Measurements from ENCODE around the gene NID2.

NID2 gene

GRCh38 chr14:52061890-52062289, 7.0 kb downstream of the NID2 start:
- TF ChIP-seq CEBPB (IDR thresholded peaks at IDR 0.05) (no peak), TAF1 (IDR thresholded peaks at IDR 0.05; ENCODE audit: low read depth) (no peak), RAD21 (IDR thresholded peaks at IDR 0.05; ENCODE audit: low read depth) (no peak), FOXM1 (IDR thresholded peaks at IDR 0.05; ENCODE audit: borderline replicate concordance, low read depth) (no peak)

DNA sequence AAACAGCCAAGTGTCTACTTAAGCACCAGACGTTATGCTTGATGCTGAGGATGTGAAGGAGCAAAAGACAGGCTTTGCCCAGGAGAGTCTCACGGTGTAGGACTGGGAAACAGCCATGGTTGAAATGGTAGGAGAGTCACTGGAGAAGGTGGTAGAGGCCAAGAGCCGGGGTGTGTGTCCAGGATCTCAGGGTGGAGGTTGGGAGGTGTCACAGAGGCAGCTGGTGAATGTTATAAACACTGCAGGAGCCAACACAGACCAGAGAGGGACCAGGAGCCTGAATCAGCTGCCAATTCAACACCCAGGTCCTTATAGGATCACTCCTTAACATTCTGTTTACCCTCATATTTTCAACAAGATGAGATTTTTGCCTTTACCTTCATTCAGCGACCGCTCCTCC, 7.5 kb downstream of the NID2 start:
- TF ChIP-seq, protein P1, sequence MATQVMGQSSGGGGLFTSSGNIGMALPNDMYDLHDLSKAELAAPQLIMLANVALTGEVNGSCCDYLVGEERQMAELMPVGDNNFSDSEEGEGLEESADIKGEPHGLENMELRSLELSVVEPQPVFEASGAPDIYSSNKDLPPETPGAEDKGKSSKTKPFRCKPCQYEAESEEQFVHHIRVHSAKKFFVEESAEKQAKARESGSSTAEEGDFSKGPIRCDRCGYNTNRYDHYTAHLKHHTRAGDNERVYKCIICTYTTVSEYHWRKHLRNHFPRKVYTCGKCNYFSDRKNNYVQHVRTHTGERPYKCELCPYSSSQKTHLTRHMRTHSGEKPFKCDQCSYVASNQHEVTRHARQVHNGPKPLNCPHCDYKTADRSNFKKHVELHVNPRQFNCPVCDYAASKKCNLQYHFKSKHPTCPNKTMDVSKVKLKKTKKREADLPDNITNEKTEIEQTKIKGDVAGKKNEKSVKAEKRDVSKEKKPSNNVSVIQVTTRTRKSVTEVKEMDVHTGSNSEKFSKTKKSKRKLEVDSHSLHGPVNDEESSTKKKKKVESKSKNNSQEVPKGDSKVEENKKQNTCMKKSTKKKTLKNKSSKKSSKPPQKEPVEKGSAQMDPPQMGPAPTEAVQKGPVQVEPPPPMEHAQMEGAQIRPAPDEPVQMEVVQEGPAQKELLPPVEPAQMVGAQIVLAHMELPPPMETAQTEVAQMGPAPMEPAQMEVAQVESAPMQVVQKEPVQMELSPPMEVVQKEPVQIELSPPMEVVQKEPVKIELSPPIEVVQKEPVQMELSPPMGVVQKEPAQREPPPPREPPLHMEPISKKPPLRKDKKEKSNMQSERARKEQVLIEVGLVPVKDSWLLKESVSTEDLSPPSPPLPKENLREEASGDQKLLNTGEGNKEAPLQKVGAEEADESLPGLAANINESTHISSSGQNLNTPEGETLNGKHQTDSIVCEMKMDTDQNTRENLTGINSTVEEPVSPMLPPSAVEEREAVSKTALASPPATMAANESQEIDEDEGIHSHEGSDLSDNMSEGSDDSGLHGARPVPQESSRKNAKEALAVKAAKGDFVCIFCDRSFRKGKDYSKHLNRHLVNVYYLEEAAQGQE (IDR thresholded peaks at IDR 0.05; ENCODE audit: low read depth) = no peak

DNA sequence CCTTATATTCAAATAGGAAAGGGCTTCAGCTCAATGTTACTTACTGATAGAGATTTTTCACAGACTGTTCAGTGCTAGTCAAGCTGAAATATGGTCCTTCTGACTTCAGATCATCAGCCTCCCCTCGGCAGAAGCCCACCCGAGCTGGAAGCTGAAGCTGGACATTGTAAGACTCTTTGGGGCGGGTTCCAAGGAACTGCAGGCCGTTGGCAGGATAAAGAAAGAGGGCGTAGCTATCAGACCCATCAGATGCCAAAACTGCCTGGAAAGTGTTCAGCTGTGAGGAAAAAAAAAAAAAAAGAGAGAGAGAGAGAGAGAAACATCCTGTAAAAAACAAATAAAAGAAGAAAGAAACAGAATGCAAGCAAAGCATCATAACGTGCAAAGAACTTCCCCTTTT, 8.8 kb downstream of the NID2 start:
- TF ChIP-seq YY1 (IDR thresholded peaks at IDR 0.05; ENCODE audit: low read depth) = no peak
- TF ChIP-seq TCF12 (IDR thresholded peaks at IDR 0.05; ENCODE audit: low read depth) = no peak
- TF ChIP-seq CEBPB (IDR thresholded peaks at IDR 0.05) = no peak
- no peak for TF ChIP-seq FOXM1 (IDR thresholded peaks at IDR 0.05; ENCODE audit: borderline replicate concordance, low read depth)
- no peak for TF ChIP-seq EP300 (IDR thresholded peaks at IDR 0.05; ENCODE audit: borderline replicate concordance)
- no peak for TF ChIP-seq EGR1 (IDR thresholded peaks at IDR 0.05)
- TF ChIP-seq USF1 (IDR thresholded peaks at IDR 0.05) = no peak
- no peak for TF ChIP-seq TEAD4 (IDR thresholded peaks at IDR 0.05)
- TF ChIP-seq, protein P1 (IDR thresholded peaks at IDR 0.05; ENCODE audit: low read depth) = no peak
- no peak for TF ChIP-seq CREB1 (IDR thresholded peaks at IDR 0.05; ENCODE audit: low read depth)
- no peak for TF ChIP-seq NFIC (IDR thresholded peaks at IDR 0.05)
- TF ChIP-seq RAD21 (IDR thresholded peaks at IDR 0.05; ENCODE audit: low read depth) = no peak
- TF ChIP-seq ZBTB7A (IDR thresholded peaks at IDR 0.05; ENCODE audit: low read depth) = no peak
- no peak for TF ChIP-seq TAF1 (IDR thresholded peaks at IDR 0.05; ENCODE audit: low read depth)
- no peak for TF ChIP-seq MAX (IDR thresholded peaks at IDR 0.05)

- TF ChIP-seq TEAD4 (IDR thresholded peaks at IDR 0.05) (no peak), TAF1 (IDR thresholded peaks at IDR 0.05; ENCODE audit: low read depth) (no peak), NFIC (IDR thresholded peaks at IDR 0.05) (no peak), EP300 (IDR thresholded peaks at IDR 0.05; ENCODE audit: borderline replicate concordance) (no peak), MAX (IDR thresholded peaks at IDR 0.05) (no peak)
Observed at GRCh38 chr14:52059649-52060048, 9.2 kb downstream of the NID2 start.

- no peak for TF ChIP-seq RAD21 (IDR thresholded peaks at IDR 0.05; ENCODE audit: low read depth)
Observed at GRCh38 chr14:52058341-52058740, 10.5 kb downstream of the NID2 start.

- TF ChIP-seq, protein P1 (IDR thresholded peaks at IDR 0.05; ENCODE audit: low read depth) = no peak
- TF ChIP-seq USF1 (IDR thresholded peaks at IDR 0.05) (no peak), RAD21 (IDR thresholded peaks at IDR 0.05; ENCODE audit: low read depth) (no peak), TAF1 (IDR thresholded peaks at IDR 0.05; ENCODE audit: low read depth) (no peak), NFIC (IDR thresholded peaks at IDR 0.05) (no peak), TEAD4 (IDR thresholded peaks at IDR 0.05) (no peak), ZBTB7A (IDR thresholded peaks at IDR 0.05; ENCODE audit: low read depth) (no peak), CEBPB (IDR thresholded peaks at IDR 0.05) (no peak)
Observed at GRCh38 chr14:52055167-52055566, 13.7 kb downstream of the NID2 start.

All from Ishikawa (cell line).